SU-DHL-6 (cell line): ENCODE data around the gene SOCS3.

Experiments
- CTCF ChIP-seq: fragments of 200-600 bp; sonication (generic); IDR thresholded peaks from one replicate; pipeline ENCODE4 v1.5.1; 2017; ENCODE audit warnings: antibody characterized with exemption, mild to moderate bottlenecking, low read length, moderate library complexity; ENCODE audit not compliant: insufficient read depth, poor library complexity, severe bottlenecking
- EZH2phosphoT487 ChIP-seq: fragments of 200-600 bp; sonication (generic), shearing (Covaris generic); conservative IDR thresholded peaks from 2 replicates; pipeline ENCODE4 v1.6.1; 2018; ENCODE audit warnings: mild to moderate bottlenecking, antibody characterized with exemption, low read length, moderate library complexity, mixed read lengths

- TF ChIP-seq CTCF = no peak
- no peak for TF ChIP-seq EZH2phosphoT487
Measured at GRCh38 chr17:78409191-78409928, 49.5 kb upstream of the SOCS3 start.
